GM12872 (cell line): Measurements from ENCODE around the gene PCED1A.

Experiments
- CTCF ChIP-seq: IDR thresholded peaks from 3 replicates; pipeline ENCODE4 v1.5.1; 2011; ENCODE audit warnings: low read depth, mild to moderate bottlenecking, low read length, moderate library complexity; ENCODE audit not compliant: insufficient read depth

Gene PCED1A, protein sequence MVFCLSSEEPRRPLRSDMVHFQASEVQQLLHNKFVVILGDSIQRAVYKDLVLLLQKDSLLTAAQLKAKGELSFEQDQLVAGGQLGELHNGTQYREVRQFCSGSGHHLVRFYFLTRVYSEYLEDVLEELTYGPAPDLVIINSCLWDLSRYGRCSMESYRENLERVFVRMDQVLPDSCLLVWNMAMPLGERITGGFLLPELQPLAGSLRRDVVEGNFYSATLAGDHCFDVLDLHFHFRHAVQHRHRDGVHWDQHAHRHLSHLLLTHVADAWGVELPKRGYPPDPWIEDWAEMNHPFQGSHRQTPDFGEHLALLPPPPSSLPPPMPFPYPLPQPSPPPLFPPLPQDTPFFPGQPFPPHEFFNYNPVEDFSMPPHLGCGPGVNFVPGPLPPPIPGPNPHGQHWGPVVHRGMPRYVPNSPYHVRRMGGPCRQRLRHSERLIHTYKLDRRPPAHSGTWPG

GRCh38 chr20:2840138-2840966 is at the start of gene PCED1A, which contains the start of gene VPS16:
Gene PCED1A, minus strand, starts transcription at chr20:2840655. Its CDS starts 743 bp downstream, at chr20:2839912.
Gene VPS16, plus strand, starts transcription at chr20:2840745. Its CDS starts 30 bp downstream, at chr20:2840775.
- no peak for TF ChIP-seq CTCF

- no peak for TF ChIP-seq CTCF
Observed at GRCh38 chr20:2889797-2890196, 49.3 kb upstream of the PCED1A start.

DNA sequence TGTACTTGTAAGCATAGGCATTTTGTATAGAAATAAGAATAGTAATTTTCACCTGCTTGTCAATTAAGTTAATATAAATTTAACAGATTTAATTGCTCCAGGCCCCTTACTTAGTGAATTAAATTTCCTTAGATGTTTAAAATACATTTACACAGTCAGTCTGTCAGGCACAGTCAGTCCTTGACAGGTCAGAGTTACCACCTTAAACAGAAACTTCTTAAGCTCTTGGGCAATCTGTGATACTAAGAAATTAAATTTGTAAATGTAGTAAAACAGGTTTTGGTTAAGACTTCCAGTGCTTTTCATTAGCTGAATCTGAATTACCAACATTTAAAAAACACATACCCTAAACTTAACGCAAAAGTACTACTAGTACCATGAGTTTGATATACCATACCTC is 48.8 kb upstream of the PCED1A start:
- TF ChIP-seq CTCF, result no peak

GRCh38 chr20:2888224-2888955 is 47.9 kb upstream of the PCED1A start:
- TF ChIP-seq CTCF, result no peak

DNA sequence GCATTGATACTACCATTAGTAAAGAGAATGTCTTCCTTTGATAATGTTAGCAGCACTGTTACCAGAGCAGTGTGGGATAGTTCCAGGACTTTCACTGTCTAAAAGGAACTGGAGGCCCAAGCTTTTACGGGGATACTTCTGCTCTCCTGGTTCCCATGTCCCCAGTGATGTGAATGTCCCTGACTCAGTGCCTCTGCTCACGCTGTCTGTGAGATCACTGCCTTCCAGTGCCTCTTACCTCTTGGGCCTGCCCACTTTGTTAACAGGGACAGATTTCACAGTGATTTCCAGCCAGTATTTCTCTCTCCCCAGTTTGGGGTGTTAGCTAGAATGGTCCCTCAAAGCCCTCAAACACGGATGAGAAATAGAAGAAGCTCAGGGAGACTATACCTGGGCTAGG is 47.3 kb upstream of the PCED1A start:
- no peak for TF ChIP-seq CTCF

- TF ChIP-seq CTCF, result no peak
Observed at GRCh38 chr20:2883726-2884637, 43.5 kb upstream of the PCED1A start.
